Ascending aorta (tissue), 2 donors: ENCODE measurements around the gene MAN1C1. TPM values are rescaled to one million over a fixed set of nuclear protein-coding genes. Genes with fewer than 3 reads are reported as not detected.

Experiments
- DNase-seq, 2 donors: peaks; one replicate each; pipeline ENCODE4 v3.0.0-alpha.2; 2019; ENCODE audit warnings: low spot score in 2 of 2
- H3K27ac ChIP-seq, 2 donors: fragments of 200-600 bp; sonication (generic); one replicate each; pipeline ENCODE4 v1.5.1; 2016 to 2017; ENCODE audit warnings: mild to moderate bottlenecking in 1 of 2
- H3K27me3 ChIP-seq: fragments of 200-600 bp; sonication (generic); one replicate; pipeline ENCODE4 v1.5.1; 2017
- H3K36me3 ChIP-seq, 2 donors: fragments of 200-600 bp; sonication (generic); one replicate each; pipeline ENCODE4 v1.5.1; 2016
- H3K4me1 ChIP-seq, 2 donors: fragments of 200-600 bp; sonication (generic); one replicate each; pipeline ENCODE4 v1.5.1; 2016 to 2017; ENCODE audit warnings: mild to moderate bottlenecking in 1 of 2
- H3K4me3 ChIP-seq, 2 donors: fragments of 200-600 bp; sonication (generic); one replicate each; pipeline ENCODE4 v1.5.1; 2016 to 2017; ENCODE audit warnings: mild to moderate bottlenecking in 1 of 2
- H3K9me3 ChIP-seq, 2 donors: fragments of 200-600 bp; sonication (generic); one replicate each; pipeline ENCODE4 v1.5.1; 2016
- CTCF ChIP-seq, 3 experiments: fragments of 200-600 bp in 2 of 3; fragments of 450-650 bp in 1 of 3; sonication (generic) in 2 of 3; IDR thresholded peaks; one replicate each; pipeline ENCODE4 v1.5.1; 2016 to 2019; ENCODE audit warnings: antibody characterized with exemption in 3 of 3, mild to moderate bottlenecking in 1 of 3, moderate library complexity in 1 of 3
- intact Hi-C: fragments of 100-400 bp; cut with DNase I; formaldehyde crosslinking; loops from one replicate; pipeline ENCODE4 v1.15.1; 2023
- total RNA-seq: library from RNA; depleted of rRNA; stranded (reverse); fragments of >200 nt; gene quantifications from one replicate; pipeline ENCODE4 v1.1.0, GENCODE V29; 2016

The MAN1C1 gene
- total RNA-seq, 1 donor from 2014 or later = 14.3 TPM

GRCh38 chr1:25815208-25816111, 198.9 kb downstream of the MAN1C1 start:
- Histone ChIP-seq H3K36me3 (peaks cover 39 to 52% of the 10 kb centered on the region in 2 donors), H3K4me1 (peaks cover 4 to 13% of the 10 kb centered on the region in 2 donors), H3K4me3 (no peak overlapping the region), H3K9me3 (no peaks in the 10 kb centered on the region), H3K27ac (no peak overlapping the region), H3K27me3 (no peaks in the 10 kb centered on the region)
- TF ChIP-seq CTCF (IDR thresholded peaks at IDR 0.05) = no peak
- intact Hi-C loops = no loop called here
- peak in 1 of 2 donors; percentile 62 for DNase-seq

DNA sequence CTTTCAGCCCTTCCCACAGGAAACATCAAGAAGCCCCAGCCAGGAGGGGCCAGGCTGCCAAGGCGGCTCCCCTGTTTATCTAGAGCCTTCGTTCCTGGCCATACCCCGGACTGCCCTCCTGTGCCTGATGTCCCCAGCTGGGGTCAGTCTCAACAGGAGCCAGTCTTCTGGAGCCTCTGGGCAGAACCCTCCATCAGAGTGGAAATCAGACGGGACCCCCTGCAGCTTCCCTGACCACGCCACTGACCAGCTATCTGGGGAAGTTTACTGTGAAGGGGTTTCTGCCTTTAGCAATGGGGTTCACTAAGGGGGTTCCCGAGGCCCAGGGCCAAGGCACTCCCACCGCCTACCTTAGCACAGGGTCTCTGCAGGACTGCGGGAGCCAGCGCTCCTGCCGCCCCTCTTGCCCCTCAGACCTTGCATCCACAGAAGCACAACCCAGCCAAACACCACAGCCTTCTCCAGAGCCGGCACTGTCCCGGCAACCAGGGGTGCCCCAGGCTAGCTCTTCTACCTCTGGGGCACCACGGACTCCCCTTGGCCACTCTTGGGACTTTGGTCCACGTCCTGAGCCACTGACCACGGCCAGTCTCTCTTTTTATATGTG, 199.6 kb downstream of the MAN1C1 start:
- peaks cover 7 to 12% of the 10 kb centered on the region in 2 donors for H3K4me1 ChIP-seq
- DNase-seq = no peak
- peaks cover 39 to 50% of the 10 kb centered on the region in 2 donors for H3K36me3 ChIP-seq
- H3K27me3 ChIP-seq = no peaks in the 10 kb centered on the region
- H3K27ac ChIP-seq = no peak overlapping the region
- no peak overlapping the region for H3K4me3 ChIP-seq
- TF ChIP-seq CTCF (IDR thresholded peaks at IDR 0.05) = no peak
- intact Hi-C loops = no loop called here
- no peaks in the 10 kb centered on the region for H3K9me3 ChIP-seq

GRCh38 chr1:25817840-25818501, 201.4 kb downstream of the MAN1C1 start:
- Histone ChIP-seq H3K4me1 (peaks cover 10 to 22% of the 10 kb centered on the region in 2 donors), H3K4me3 (no peak overlapping the region), H3K27ac (no peak overlapping the region), H3K36me3 (peaks cover 30 to 32% of the 10 kb centered on the region in 2 donors), H3K27me3 (no peaks in the 10 kb centered on the region), H3K9me3 (no peaks in the 10 kb centered on the region)
- TF ChIP-seq CTCF (IDR thresholded peaks at IDR 0.05) = no peak
- intact Hi-C loops = no loop called here
- no peak for DNase-seq

DNA sequence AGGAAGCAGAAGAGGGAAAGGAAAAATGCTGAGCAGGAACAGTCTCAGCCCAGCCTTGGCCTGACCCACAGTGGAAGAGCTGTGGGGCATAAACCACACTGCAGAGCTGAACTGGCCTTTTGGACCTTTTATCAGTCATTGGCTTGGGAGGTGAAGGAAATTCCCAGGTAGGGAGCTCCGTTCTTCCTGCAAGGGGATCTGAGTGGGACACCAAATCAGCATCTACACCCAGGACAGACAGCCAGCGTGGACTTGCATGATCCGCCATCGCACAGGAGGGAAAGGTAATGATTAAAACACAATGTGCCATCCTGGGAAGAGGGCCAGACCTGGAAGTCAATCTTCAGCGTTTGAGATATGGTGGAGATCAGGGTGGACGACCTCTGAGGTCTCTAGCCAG, 202.0 kb downstream of the MAN1C1 start:
- H3K4me3 ChIP-seq = peak overlapping the region; percentile 69 to 91
- peaks cover 25 to 26% of the 10 kb centered on the region in 2 donors for H3K36me3 ChIP-seq
- TF ChIP-seq CTCF (IDR thresholded peaks at IDR 0.05) = no peak
- H3K27me3 ChIP-seq = no peaks in the 10 kb centered on the region
- intact Hi-C loops = no loop called here
- no peaks in the 10 kb centered on the region for H3K9me3 ChIP-seq
- no peak for DNase-seq
- peaks cover 10 to 22% of the 10 kb centered on the region in 2 donors for H3K4me1 ChIP-seq
- H3K27ac ChIP-seq = peak overlapping the region; percentile 89

- Histone ChIP-seq H3K4me1 (peaks cover 10 to 22% of the 10 kb centered on the region in 2 donors), H3K36me3 (peaks cover 15 to 18% of the 10 kb centered on the region in 2 donors), H3K27ac (peak within 1 kb of the TSS; percentile 89), H3K27me3 (no peaks in the 10 kb centered on the region), H3K4me3 (peak within 1 kb of the TSS; percentile 69 to 91), H3K9me3 (no peaks in the 10 kb centered on the region)
- intact Hi-C loops = loop anchor here (2.0 kb wide), 1 partner anchor 179 kb away; the partner anchor contains the start of gene PAFAH2
- DNase-seq = peak in 1 of 2 donors; percentile 93
- TF ChIP-seq CTCF (IDR thresholded peaks at IDR 0.05) = no peak
Measured at GRCh38 chr1:25819491-25820246, 203.1 kb downstream of the MAN1C1 start, which contains the start of gene MTFR1L. Gene MTFR1L (plus strand): TSS chr1:25819954. CDS start chr1:25823105, 3,151 bp downstream.
